Smooth muscle cell (in vitro differentiated cells): ENCODE results near the gene ARHGAP33. TPM values are rescaled to one million over a fixed set of nuclear protein-coding genes. Genes with fewer than 3 reads are reported as not detected.

Experiments
- DNase-seq: peaks from one replicate; lab custom pipeline; 2025; ENCODE audit not compliant: unreplicated experiment; lab: John Stamatoyannopoulos, UW
- H2AFZ ChIP-seq: fragments of 200-600 bp; sonication (generic); 2 replicates; pipeline ENCODE4 v1.6.0; 2016; ENCODE audit warnings: antibody characterized with exemption, low read depth, mild to moderate bottlenecking
- H3F3A ChIP-seq: fragments of 200-600 bp; sonication (generic); 2 replicates; pipeline ENCODE4 v1.6.0; 2017; ENCODE audit warnings: antibody characterized with exemption, low read depth
- H3K27ac ChIP-seq: fragments of 200-600 bp; sonication (generic); 2 replicates; pipeline ENCODE4 v1.5.1; 2016; ENCODE audit warnings: low read depth, mild to moderate bottlenecking
- H3K27me3 ChIP-seq: fragments of 200-600 bp; sonication (generic); 2 replicates; pipeline ENCODE4 v1.6.1; 2016; ENCODE audit warnings: low read depth, mild to moderate bottlenecking
- H3K36me3 ChIP-seq: fragments of 200-600 bp; sonication (generic); 2 replicates; pipeline ENCODE4 v1.5.1; 2016; ENCODE audit warnings: low read depth
- H3K4me1 ChIP-seq: fragments of 200-600 bp; sonication (generic); 2 replicates; pipeline ENCODE4 v1.5.1; 2016; ENCODE audit warnings: low read depth
- H3K4me2 ChIP-seq: fragments of 200-600 bp; sonication (generic); 2 replicates; pipeline ENCODE4 v1.6.0; 2016; ENCODE audit warnings: mild to moderate bottlenecking
- H3K4me3 ChIP-seq: fragments of 200-600 bp; sonication (generic); 2 replicates; pipeline ENCODE4 v1.5.1; 2016; ENCODE audit warnings: mild to moderate bottlenecking
- H3K79me2 ChIP-seq: fragments of 200-600 bp; sonication (generic); 2 replicates; pipeline ENCODE4 v1.6.0; 2016; ENCODE audit warnings: low read depth, mild to moderate bottlenecking
- H3K9ac ChIP-seq: fragments of 200-600 bp; sonication (generic); 2 replicates; pipeline ENCODE4 v1.6.0; 2016; ENCODE audit warnings: low read depth
- H3K9me3 ChIP-seq: fragments of 200-600 bp; sonication (generic); replicated peaks from 2 replicates; pipeline ENCODE4 v1.5.1; 2016; ENCODE audit warnings: low read depth
- H4K20me1 ChIP-seq: fragments of 200-600 bp; sonication (generic); 2 replicates; pipeline ENCODE4 v1.6.0; 2016; ENCODE audit warnings: low read depth
- CTCF ChIP-seq: fragments of 200-600 bp; sonication (generic); IDR thresholded peaks from 2 replicates; pipeline ENCODE4 v1.5.1; 2017; ENCODE audit warnings: borderline replicate concordance, mild to moderate bottlenecking, antibody characterized with exemption; ENCODE audit not compliant: insufficient read depth, poor library complexity, severe bottlenecking
- whole genome bisulfite sequencing: methylation state at CpG from one replicate; pipeline ENCODE4 v1.1.7; 2016; ENCODE audit warnings: low lambda C conversion rate; 5-methylcytosine and 5-hydroxymethylcytosine counted together
- polyA plus RNA-seq: library from polyadenylated mRNA; unstranded; fragments of >200 nt; fragmentation: Nextera tagmentation; extraction: Ambion mirVana; gene quantifications from 2 replicates; pipeline ENCODE4 v1.2.1, GENCODE V29; 2016
- total RNA-seq: library from RNA; depleted of rRNA; stranded (reverse); fragments of >200 nt; gene quantifications from 2 replicates; pipeline ENCODE4 v1.2.3, GENCODE V29; 2014

The ARHGAP33 gene
- total and polyA plus RNA-seq, 2 experiments from 2014 or later: 5.3 to 5.7 TPM

- Histone ChIP-seq H2AFZ (no peak overlapping the region), H3F3A (no peaks in the 10 kb centered on the region), H3K4me3 (no peak overlapping the region), H3K4me1 (peaks cover 6% of the 10 kb centered on the region), H3K9ac (no peak overlapping the region), H3K79me2 (no peaks in the 10 kb centered on the region), H4K20me1 (no peaks in the 10 kb centered on the region), H3K27ac (no peak overlapping the region), H3K4me2 (no peak overlapping the region), H3K9me3 (no peaks in the 10 kb centered on the region), H3K36me3 (no peaks in the 10 kb centered on the region), H3K27me3 (no peaks in the 10 kb centered on the region)
- TF ChIP-seq CTCF: no peak
- 69% methylated on average over 9 of the region's 9 CpGs for WGBS
- no peak for DNase-seq
These were observed 2.2 kb upstream of the ARHGAP33 start for GRCh38 chr19:35773020-35773806.

GRCh38 chr19:35774274-35775045 lies 904 bp upstream of the ARHGAP33 start:
- H4K20me1 ChIP-seq: no peaks in the 10 kb centered on the region
- H3K79me2 ChIP-seq: no peaks in the 10 kb centered on the region
- H3K27ac ChIP-seq: no peak overlapping the region
- H3K36me3 ChIP-seq: no peaks in the 10 kb centered on the region
- no peaks in the 10 kb centered on the region for H3K9me3 ChIP-seq
- H3F3A ChIP-seq: no peaks in the 10 kb centered on the region
- peak overlapping the region; percentile 90 for H3K4me2 ChIP-seq
- no peak overlapping the region for H3K9ac ChIP-seq
- WGBS: 66% methylated on average over 16 of the region's 16 CpGs
- peaks cover 6% of the 10 kb centered on the region for H3K4me1 ChIP-seq
- H2AFZ ChIP-seq: no peak overlapping the region
- no peak for TF ChIP-seq CTCF
- DNase-seq: no peak
- peak overlapping the region; percentile 83 for H3K4me3 ChIP-seq
- H3K27me3 ChIP-seq: no peaks in the 10 kb centered on the region

GRCh38 chr19:35775046-35775297 lies 392 bp upstream of the ARHGAP33 start:
- Histone ChIP-seq H3K4me1 (peaks cover 6% of the 10 kb centered on the region), H2AFZ (no peak overlapping the region), H3K27ac (no peak overlapping the region), H3F3A (no peaks in the 10 kb centered on the region), H3K4me2 (peak overlapping the region; percentile 90), H3K4me3 (peak overlapping the region; percentile 83), H3K27me3 (no peaks in the 10 kb centered on the region), H3K79me2 (no peaks in the 10 kb centered on the region), H4K20me1 (no peaks in the 10 kb centered on the region), H3K9ac (no peak overlapping the region), H3K9me3 (no peaks in the 10 kb centered on the region), H3K36me3 (no peaks in the 10 kb centered on the region)
- TF ChIP-seq CTCF: no peak
- 33% methylated on average over 9 of the region's 9 CpGs for WGBS
- no peak for DNase-seq
